Stimulated activated naive CD8-positive, alpha-beta T cell treated with anti-CD3 and anti-CD28 coated beads, Interleukin-15, amount 100 ng/mL, for 72 hours (primary cell): ENCODE data around the gene SP5.
"Not testable (repeated sequence)": the region's sequence is repeated elsewhere in the genome, so short reads cannot be mapped to it uniquely, and the experiment has no call there.

ENCODE experiments used
- ATAC-seq: fragments of 150-1000 bp; cut with Tn5 transposase; 2 replicates; pipeline ENCODE4 v1.10.0; 2021; ENCODE audit warnings: mild to moderate bottlenecking, moderate library complexity
- DNase-seq, 2 donors: peaks; one replicate each; pipeline ENCODE4 v3.0.0; 2021 to 2022
- H3K27ac Mint-ChIP-seq, 2 donors: one replicate each; pipeline ENCODE4 v1.8.0; 2022; ENCODE audit warnings: mild to moderate bottlenecking in 2 of 2, mixed read lengths in 2 of 2, moderate library complexity in 2 of 2
- H3K27me3 Mint-ChIP-seq: one replicate; pipeline ENCODE4 v1.8.0; 2022; ENCODE audit warnings: mixed read lengths
- H3K4me1 Mint-ChIP-seq: one replicate; pipeline ENCODE4 v1.8.0; 2022; ENCODE audit warnings: mild to moderate bottlenecking, mixed read lengths
- H3K4me3 Mint-ChIP-seq, 2 donors: one replicate each; pipeline ENCODE4 v1.8.0; 2022; ENCODE audit warnings: mild to moderate bottlenecking in 2 of 2, mixed read lengths in 2 of 2, moderate library complexity in 1 of 2
- H3K9me3 Mint-ChIP-seq, 2 donors: one replicate each; pipeline ENCODE4 v1.8.0; 2022; ENCODE audit warnings: mixed read lengths in 2 of 2

The SP5 gene

DNA sequence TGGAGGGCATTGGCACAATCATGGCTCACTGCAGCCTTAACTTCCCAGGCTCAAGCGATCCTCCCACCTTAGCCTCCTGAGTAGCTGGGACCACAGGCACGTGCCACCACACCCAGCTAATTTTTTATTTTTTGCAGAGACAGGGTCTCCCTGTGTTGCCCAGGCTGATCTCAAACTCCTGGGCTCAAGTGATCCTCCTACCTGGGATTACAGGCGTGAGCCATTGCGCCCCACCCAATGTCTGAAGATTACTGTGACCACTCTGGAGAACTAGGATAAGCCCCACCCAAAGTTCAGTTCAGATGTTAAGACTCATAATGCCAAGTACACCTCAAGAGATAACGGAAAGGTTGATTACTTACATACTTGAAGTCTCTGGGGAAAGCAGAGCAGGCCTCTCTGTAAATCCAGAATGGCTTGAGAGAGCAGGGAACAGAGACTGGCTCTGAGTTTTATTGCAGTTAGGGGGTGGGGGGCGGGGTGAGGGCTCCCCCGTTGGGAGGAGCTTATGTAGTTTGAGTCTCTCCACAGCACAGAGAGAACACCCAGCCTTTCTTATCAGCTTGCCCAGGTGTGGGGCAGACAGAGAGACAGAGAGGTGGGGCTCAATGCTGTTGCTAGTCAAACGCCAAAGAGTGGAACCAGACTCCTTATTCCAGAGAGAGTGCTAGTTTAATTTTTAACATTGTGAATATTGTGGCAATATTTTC, 28.5 kb downstream of the SP5 start:
- ATAC-seq (no peak), DNase-seq (no peak)
- H3K27me3 Mint-ChIP-seq, result peaks cover 21% of the 10 kb centered on the region
- no peaks in the 10 kb centered on the region for H3K9me3 Mint-ChIP-seq
- no peaks in the 10 kb centered on the region for H3K4me1 Mint-ChIP-seq
- H3K4me3 Mint-ChIP-seq, result no peak overlapping the region
- H3K27ac Mint-ChIP-seq, result no peak overlapping the region

DNA sequence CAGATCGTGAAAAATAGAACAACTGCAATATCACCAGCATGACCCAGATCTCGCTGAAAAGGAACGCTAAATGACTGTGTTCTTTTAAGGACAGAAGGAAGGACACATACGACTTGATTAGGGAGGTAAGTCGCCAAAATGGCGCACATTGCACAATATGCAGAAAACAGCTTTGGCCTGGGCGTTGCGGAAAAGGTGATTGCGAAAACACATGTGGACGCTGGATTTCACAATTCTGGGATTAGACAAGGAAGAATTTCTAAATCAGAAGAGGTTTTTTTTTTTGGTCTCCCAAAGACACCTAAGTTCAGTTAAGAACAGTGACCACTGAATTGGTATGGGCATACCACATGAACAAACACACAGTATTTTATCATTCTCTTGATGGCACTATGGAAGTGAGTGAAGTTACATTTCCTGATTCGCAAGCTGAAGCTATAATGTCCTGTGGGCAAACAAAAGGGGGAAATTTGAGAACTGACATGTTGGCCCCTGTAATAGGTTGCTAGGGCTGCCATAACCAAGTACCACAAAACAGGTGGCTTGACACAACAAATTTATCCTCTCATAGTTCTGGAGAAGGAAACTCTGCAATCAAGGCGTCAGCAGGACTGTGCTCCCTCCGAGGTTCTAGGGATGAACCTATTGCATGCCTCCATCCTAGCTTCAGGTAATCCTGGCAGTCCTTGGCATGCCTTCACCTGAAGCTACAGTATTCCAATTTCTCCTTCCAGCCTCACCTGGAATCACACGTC, 29.3 kb downstream of the SP5 start:
- no peaks in the 10 kb centered on the region for H3K4me1 Mint-ChIP-seq
- H3K27ac Mint-ChIP-seq, result no peak overlapping the region
- H3K4me3 Mint-ChIP-seq, result no peak overlapping the region
- no peaks in the 10 kb centered on the region for H3K9me3 Mint-ChIP-seq
- ATAC-seq, result no peak
- peaks cover 27% of the 10 kb centered on the region for H3K27me3 Mint-ChIP-seq
- no peak for DNase-seq

DNA sequence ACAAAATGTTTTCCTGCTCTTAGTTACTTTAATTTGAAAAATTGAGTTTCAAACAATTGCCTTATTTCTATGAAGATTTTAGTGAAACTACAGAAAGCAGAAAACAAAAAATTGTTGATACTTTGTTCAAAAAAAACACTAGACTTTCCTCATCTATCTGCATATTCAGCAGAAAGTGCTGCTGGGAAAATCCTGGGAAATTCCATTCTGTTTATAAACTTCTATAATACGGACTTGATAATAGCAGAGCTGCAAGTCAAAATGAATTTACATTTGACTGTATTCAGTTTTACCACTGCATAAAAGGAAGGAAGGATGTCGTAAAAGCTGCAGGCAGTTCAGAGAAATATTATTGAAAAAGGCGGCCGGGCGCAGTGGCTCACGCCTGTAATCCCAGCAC, 30.2 kb downstream of the SP5 start:
- peaks cover 33% of the 10 kb centered on the region for H3K27me3 Mint-ChIP-seq
- no peaks in the 10 kb centered on the region for H3K9me3 Mint-ChIP-seq
- no peaks in the 10 kb centered on the region for H3K4me1 Mint-ChIP-seq
- ATAC-seq (no peak), DNase-seq (no peak)
- H3K4me3 Mint-ChIP-seq, result no peak overlapping the region
- H3K27ac Mint-ChIP-seq, result no peak overlapping the region

DNA sequence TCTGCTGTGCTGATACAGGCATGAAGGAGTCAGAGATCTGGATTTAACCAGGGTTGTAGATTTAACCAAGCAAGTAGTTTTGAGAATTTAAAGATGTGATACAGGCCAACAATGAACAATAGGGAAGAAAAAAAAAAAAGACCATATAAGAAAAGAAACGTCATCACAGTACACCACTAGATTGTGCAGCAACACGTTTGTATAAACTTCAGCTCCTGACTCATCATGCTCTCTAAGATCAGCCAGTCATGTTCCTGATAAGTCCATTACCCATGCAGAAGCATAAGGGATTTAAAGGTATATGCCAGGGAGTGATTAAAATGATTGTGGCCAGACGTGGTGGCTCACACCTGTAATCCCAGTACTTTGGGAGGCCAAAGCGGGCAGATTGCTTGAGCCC, 32.8 kb downstream of the SP5 start:
- ATAC-seq, result no peak

DNA sequence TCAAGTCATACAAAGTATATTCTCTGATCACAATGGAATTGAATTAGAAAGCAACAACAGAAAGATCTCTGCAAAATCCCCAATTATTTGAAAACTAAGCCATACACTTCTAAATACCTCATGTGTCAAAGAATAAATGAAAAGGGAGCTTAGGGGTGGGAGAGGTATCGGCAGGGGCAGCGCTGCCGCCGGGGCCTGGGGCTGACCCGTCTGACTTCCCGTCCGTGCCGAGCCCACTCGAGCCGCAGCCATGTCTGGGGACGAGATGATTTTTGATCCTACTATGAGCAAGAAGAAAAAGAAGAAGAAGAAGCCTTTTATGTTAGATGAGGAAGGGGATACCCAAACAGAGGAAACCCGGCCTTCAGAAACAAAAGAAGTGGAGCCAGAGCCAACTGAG, 36.4 kb downstream of the SP5 start:
- H3K27me3 Mint-ChIP-seq, result peaks cover 33% of the 10 kb centered on the region
- peak; percentile 66 for ATAC-seq
- not testable (repeated sequence) for DNase-seq, H3K4me3 Mint-ChIP-seq, H3K9me3 Mint-ChIP-seq, H3K4me1 Mint-ChIP-seq, H3K27ac Mint-ChIP-seq

More for the DNA sequence above, 32.8 kb downstream of the SP5 start:
- H3K4me1 Mint-ChIP-seq, result no peaks in the 10 kb centered on the region
- no peak overlapping the region for H3K4me3 Mint-ChIP-seq
- peaks cover 43% of the 10 kb centered on the region for H3K27me3 Mint-ChIP-seq
- H3K27ac Mint-ChIP-seq, result no peak overlapping the region
- no peak for DNase-seq
- no peaks in the 10 kb centered on the region for H3K9me3 Mint-ChIP-seq

DNA sequence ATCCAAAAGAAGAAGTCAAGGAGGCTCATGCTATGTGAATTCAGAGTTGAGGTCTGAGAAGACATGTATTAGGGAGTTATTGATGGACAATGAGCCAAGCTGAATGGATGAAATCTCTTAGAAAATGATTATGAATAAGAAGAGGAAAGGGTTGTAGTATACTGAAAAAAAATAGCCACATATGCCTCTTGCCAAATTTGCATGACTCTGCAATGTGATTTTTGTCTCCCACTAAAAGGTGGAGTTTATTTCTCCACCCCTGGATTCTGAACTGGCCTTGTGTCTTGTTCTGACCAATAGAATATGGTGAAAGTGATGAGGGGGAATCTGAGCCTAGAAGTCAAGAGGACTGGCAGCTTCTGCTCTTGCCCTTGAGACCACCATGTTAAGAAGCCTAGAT, 46.4 kb downstream of the SP5 start:
- Mint-ChIP-seq H3K27ac (no peak overlapping the region), H3K27me3 (peaks cover 9% of the 10 kb centered on the region), H3K9me3 (no peaks in the 10 kb centered on the region), H3K4me1 (peaks cover 5% of the 10 kb centered on the region), H3K4me3 (no peak overlapping the region)
- DNase-seq, result no peak
- ATAC-seq, result no peak

DNA sequence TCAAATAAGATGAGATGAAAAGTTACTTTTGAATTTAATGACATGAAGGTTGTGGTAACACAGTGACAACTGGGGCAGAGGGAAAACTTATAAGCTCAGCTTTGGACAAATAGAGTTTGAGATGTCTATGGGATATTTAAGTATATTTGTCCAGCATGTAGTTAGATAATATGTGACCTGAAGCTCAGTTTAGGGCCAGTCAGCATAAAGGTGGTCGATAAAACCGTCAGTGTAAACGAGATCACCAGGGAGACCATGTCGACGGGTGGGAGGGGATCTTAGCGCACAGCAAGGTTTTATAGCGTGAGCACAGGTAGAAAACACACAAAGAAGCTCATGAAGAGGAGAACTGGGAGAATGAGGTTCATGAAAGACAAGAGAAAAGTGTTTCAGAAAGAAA, 47.6 kb downstream of the SP5 start:
- no peaks in the 10 kb centered on the region for H3K9me3 Mint-ChIP-seq
- H3K4me3 Mint-ChIP-seq, result no peak overlapping the region
- no peak for ATAC-seq
- peaks cover 9% of the 10 kb centered on the region for H3K27me3 Mint-ChIP-seq
- no peak overlapping the region for H3K27ac Mint-ChIP-seq
- DNase-seq, result no peak
- H3K4me1 Mint-ChIP-seq, result peaks cover 5% of the 10 kb centered on the region

DNA sequence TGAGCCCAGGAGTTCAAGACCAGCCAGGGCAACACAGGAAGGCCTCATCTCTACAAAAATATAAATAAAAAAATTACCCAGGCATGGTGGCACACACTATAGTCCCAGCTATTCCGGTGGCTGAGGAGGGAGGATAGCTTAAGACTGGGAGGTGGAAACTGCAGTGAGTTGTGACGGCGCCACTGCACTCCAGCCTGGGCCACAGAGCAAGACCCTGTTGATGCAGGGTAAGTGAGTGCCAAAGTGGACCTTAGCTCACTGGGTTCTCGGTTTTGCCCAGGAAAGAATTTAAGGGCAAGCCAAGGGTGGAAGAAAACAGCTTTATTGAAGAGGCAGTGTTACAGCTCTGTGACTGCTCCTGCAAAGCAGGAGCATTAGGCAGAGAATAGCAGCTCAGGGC, 48.1 kb downstream of the SP5 start:
- H3K4me1 Mint-ChIP-seq, result peaks cover 5% of the 10 kb centered on the region
- ATAC-seq, result no peak
- no peaks in the 10 kb centered on the region for H3K9me3 Mint-ChIP-seq
- no peak overlapping the region for H3K27ac Mint-ChIP-seq
- DNase-seq, result no peak
- H3K27me3 Mint-ChIP-seq, result peaks cover 9% of the 10 kb centered on the region
- no peak overlapping the region for H3K4me3 Mint-ChIP-seq

DNA sequence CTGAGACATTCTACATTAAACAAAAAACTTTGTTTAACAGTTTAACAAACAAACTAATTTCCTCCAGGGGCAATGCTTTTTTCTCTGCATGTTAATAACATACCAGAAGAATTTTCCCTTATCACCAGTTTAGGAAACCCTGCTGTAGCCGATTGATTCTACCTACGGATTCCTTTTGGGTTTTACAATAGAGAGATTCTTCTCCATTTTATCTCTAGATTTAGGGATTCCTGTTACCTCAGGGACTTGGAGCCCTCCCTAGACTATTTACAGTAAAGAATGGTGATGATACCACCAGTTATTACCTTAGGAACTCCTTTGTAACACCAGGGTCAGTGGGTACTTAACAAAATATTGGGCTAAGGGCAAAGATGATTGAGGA, 49.7 kb downstream of the SP5 start:
- Mint-ChIP-seq H3K4me1 (peaks cover 5% of the 10 kb centered on the region), H3K27me3 (peaks cover 9% of the 10 kb centered on the region), H3K4me3 (no peak overlapping the region), H3K9me3 (no peaks in the 10 kb centered on the region), H3K27ac (no peak overlapping the region)
- no peak for ATAC-seq
- no peak for DNase-seq

DNA sequence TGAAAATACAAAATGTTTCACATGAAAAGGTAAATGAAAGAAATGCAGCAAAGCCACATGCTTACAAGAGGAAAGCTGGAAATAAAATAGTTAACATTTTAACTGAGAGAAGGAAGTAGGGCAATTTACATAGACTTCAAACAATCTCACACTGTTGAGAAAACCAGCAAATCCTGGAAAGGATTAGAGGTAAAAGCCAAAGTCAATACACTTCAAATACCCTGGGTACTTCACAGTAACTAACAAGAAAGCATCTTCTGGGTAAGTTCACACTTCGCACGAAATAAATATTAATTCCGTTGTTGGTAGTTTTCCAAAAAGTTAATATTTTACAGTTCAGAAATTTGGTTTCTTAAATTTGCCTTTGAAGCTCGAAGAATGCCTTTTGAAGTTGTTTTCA, 51.6 kb downstream of the SP5 start:
- Mint-ChIP-seq H3K4me3 (no peak overlapping the region), H3K4me1 (peaks cover 10% of the 10 kb centered on the region), H3K27ac (no peak overlapping the region), H3K9me3 (no peaks in the 10 kb centered on the region), H3K27me3 (peaks cover 17% of the 10 kb centered on the region)
- ATAC-seq (no peak), DNase-seq (no peak)
